H1 (cell line): ENCODE data around the gene FCAR. TPM values are rescaled to one million over a fixed set of nuclear protein-coding genes. Genes with fewer than 3 reads are reported as not detected.
A peak's percentile ranks its signal among the peaks of the same experiment; 100 is the strongest.

Experiments used
- CTCF ChIA-PET: fragments of 300-600 bp; sonication (Branson Sonifier 250); formaldehyde crosslinking; loops from one replicate; lab custom pipeline; 2021; ENCODE audit not compliant: partially characterized antibody; lab: Charles Lee
- POLR2A ChIA-PET: fragments of 300-600 bp; sonication (Branson Sonifier 250); formaldehyde crosslinking; loops from one replicate; lab custom pipeline; 2021; ENCODE audit warnings: inconsistent platforms; ENCODE audit not compliant: partially characterized antibody; lab: Charles Lee
- DNase-seq, 2 experiments: peaks; one replicate each; pipeline versions ENCODE4 v3.0.0 to v3.0.0-alpha.2; 2010 to 2022; ENCODE audit warnings: low spot score in 2 of 2, low read depth in 1 of 2, mixed read lengths in 1 of 2
- FAIRE-seq: peaks from 2 replicates; lab custom pipeline; 2011; peaks lifted over from hg19 to GRCh38; lab: Jason Lieb, UNC
- H2AFZ ChIP-seq: 2 replicates; pipeline ENCODE4 v1.8.1; 2012; ENCODE audit warnings: low read length, inconsistent platforms
- H2AK5ac ChIP-seq: 2 replicates; pipeline ENCODE4 v1.6.1; 2013; ENCODE audit warnings: low read depth, low read length
- H2BK120ac ChIP-seq: replicated peaks from 2 replicates; pipeline ENCODE3; 2013; ENCODE audit warnings: low read depth, low read length, inconsistent platforms
- H2BK12ac ChIP-seq: 2 replicates; pipeline ENCODE4 v1.6.1; 2013; ENCODE audit warnings: low read depth, low read length
- H2BK15ac ChIP-seq: 2 replicates; pipeline ENCODE4 v1.6.1; 2013; ENCODE audit warnings: low read length
- H2BK20ac ChIP-seq: 2 replicates; pipeline ENCODE4 v1.6.1; 2013; ENCODE audit warnings: low read length
- H2BK5ac ChIP-seq: 2 replicates; pipeline ENCODE4 v1.6.1; 2013; ENCODE audit warnings: low read depth, low read length
- H3K14ac ChIP-seq: 2 replicates; pipeline ENCODE4 v1.6.1; 2013; ENCODE audit warnings: inconsistent platforms; ENCODE audit not compliant: insufficient read length
- H3K18ac ChIP-seq: 2 replicates; pipeline ENCODE4 v1.6.1; 2013; ENCODE audit warnings: low read length; ENCODE audit errors: extremely low read depth
- H3K23ac ChIP-seq: 2 replicates; pipeline ENCODE4 v1.6.1; 2013; ENCODE audit warnings: inconsistent platforms; ENCODE audit not compliant: insufficient read length
- H3K23me2 ChIP-seq: 2 replicates; pipeline ENCODE4 v1.6.1; 2013; ENCODE audit warnings: low read depth, low read length
- H3K27ac ChIP-seq: 2 replicates; pipeline ENCODE4 v1.6.1; 2011; ENCODE audit warnings: low read depth, low read length, inconsistent platforms
- H3K27me3 ChIP-seq, 4 experiments: replicated peaks in 1 of 4; 1 replicate in 1 of 4; 2 replicates in 3 of 4; pipeline versions ENCODE4 v1.6.1 to v1.8.1; 2011 to 2013; ENCODE audit warnings: low read length in 3 of 4, mild to moderate bottlenecking in 3 of 4, inconsistent platforms in 2 of 4, mixed read lengths in 2 of 4, moderate library complexity in 1 of 4; ENCODE audit not compliant: control insufficient read depth in 3 of 4, insufficient read depth in 3 of 4; ENCODE audit errors: extremely low read depth in 1 of 4
- H3K36me3 ChIP-seq, 4 experiments: 2 replicates each; pipeline versions ENCODE4 v1.6.1 to v1.8.1; 2011 to 2013; ENCODE audit warnings: mild to moderate bottlenecking in 4 of 4, low read length in 3 of 4, moderate library complexity in 2 of 4, control low read depth in 1 of 4, inconsistent platforms in 1 of 4; ENCODE audit not compliant: insufficient read depth in 4 of 4, control insufficient read depth in 2 of 4
- H3K4ac ChIP-seq: replicated peaks from 2 replicates; pipeline ENCODE3; 2013; ENCODE audit warnings: low read length, low read depth, mixed read lengths, inconsistent platforms; ENCODE audit not compliant: insufficient read length
- H3K4me1 ChIP-seq, 4 experiments: replicated peaks in 1 of 4; 1 replicate in 1 of 4; 2 replicates in 3 of 4; pipeline versions ENCODE4 v1.6.1 to v1.8.1; 2011 to 2013; ENCODE audit warnings: low read length in 3 of 4, inconsistent platforms in 2 of 4, mixed read lengths in 1 of 4; ENCODE audit not compliant: insufficient read depth in 4 of 4, control insufficient read depth in 3 of 4
- H3K4me2 ChIP-seq, 2 experiments: 2 replicates each; pipeline versions ENCODE4 v1.6.1 to v1.8.1; 2011 to 2013; ENCODE audit warnings: low read depth in 2 of 2, low read length in 2 of 2, control low read depth in 1 of 2, inconsistent platforms in 1 of 2, mild to moderate bottlenecking in 1 of 2; ENCODE audit not compliant: insufficient read depth in 1 of 2
- H3K4me3 ChIP-seq, 4 experiments: fragments of 200-600, 300-600 bp in 1 of 4; sonication (generic), shearing (Covaris generic), sonication (Bioruptor Twin) in 1 of 4; 2 replicates each; pipeline versions ENCODE4 v1.5.1 to v1.8.1; 2011 to 2016; ENCODE audit warnings: low read length in 4 of 4, low read depth in 3 of 4, control low read depth in 2 of 4, inconsistent platforms in 2 of 4, mild to moderate bottlenecking in 2 of 4, mixed read lengths in 1 of 4, moderate library complexity in 1 of 4; ENCODE audit not compliant: insufficient read depth in 2 of 4; ENCODE audit errors: extremely low read depth in 1 of 4
- H3K56ac ChIP-seq: replicated peaks from 2 replicates; pipeline ENCODE3; 2013; ENCODE audit warnings: low read depth, mild to moderate bottlenecking, mixed read lengths, low read length, inconsistent platforms; ENCODE audit not compliant: insufficient read length
- H3K79me1 ChIP-seq: 2 replicates; pipeline ENCODE4 v1.6.1; 2013; ENCODE audit warnings: low read depth, low read length, control low read depth
- H3K79me2 ChIP-seq, 2 experiments: 2 replicates each; pipeline versions ENCODE4 v1.6.1 to v1.8.1; 2012 to 2013; ENCODE audit warnings: low read length in 2 of 2, mild to moderate bottlenecking in 2 of 2, inconsistent platforms in 1 of 2; ENCODE audit not compliant: insufficient read depth in 2 of 2, control insufficient read depth in 1 of 2
- H3K9ac ChIP-seq, 4 experiments: replicated peaks in 1 of 4; 1 replicate in 1 of 4; 2 replicates in 3 of 4; pipeline versions ENCODE4 v1.6.1 to v1.8.1; 2011 to 2013; ENCODE audit warnings: low read depth in 3 of 4, low read length in 3 of 4, control low read depth in 2 of 4, mild to moderate bottlenecking in 2 of 4, moderate library complexity in 2 of 4, inconsistent platforms in 1 of 4; ENCODE audit errors: extremely low read depth in 1 of 4
- H3K9me3 ChIP-seq, 2 experiments: 2 replicates each; pipeline versions ENCODE4 v1.6.1 to v1.8.1; 2012 to 2013; ENCODE audit warnings: mild to moderate bottlenecking in 2 of 2, moderate library complexity in 2 of 2, control low read depth in 1 of 2, inconsistent platforms in 1 of 2, low read depth in 1 of 2, low read length in 1 of 2, mixed read lengths in 1 of 2; ENCODE audit not compliant: insufficient read depth in 2 of 2
- H4K20me1 ChIP-seq, 2 experiments: replicated peaks in 1 of 2; 2 replicates each; pipeline versions ENCODE3 to v1.8.1; 2011 to 2013; ENCODE audit warnings: inconsistent platforms in 2 of 2, low read length in 2 of 2, mild to moderate bottlenecking in 1 of 2; ENCODE audit not compliant: insufficient read depth in 2 of 2, control insufficient read depth in 1 of 2
- H4K5ac ChIP-seq: 2 replicates; pipeline ENCODE4 v1.6.1; 2013; ENCODE audit warnings: low read length, low read depth, mixed read lengths, inconsistent platforms; ENCODE audit not compliant: insufficient read length
- H4K8ac ChIP-seq: 2 replicates; pipeline ENCODE4 v1.8.0; 2013; ENCODE audit warnings: mild to moderate bottlenecking, moderate library complexity, low read length, inconsistent platforms; ENCODE audit not compliant: insufficient read depth; ENCODE audit errors: extremely low read depth
- H4K91ac ChIP-seq: replicated peaks from 2 replicates; pipeline ENCODE3; 2013; ENCODE audit warnings: low read length, mixed read lengths, inconsistent platforms; ENCODE audit not compliant: insufficient read length
- BACH1 ChIP-seq: IDR thresholded peaks from 2 replicates; pipeline ENCODE4 v1.6.1; 2012; ENCODE audit warnings: low read length, improper control_type of control experiment
- CHD1 ChIP-seq: IDR thresholded peaks from 2 replicates; pipeline ENCODE4 v1.6.1; 2012; ENCODE audit warnings: low read depth, low read length, improper control_type of control experiment
- CHD2 ChIP-seq: IDR thresholded peaks from 2 replicates; pipeline ENCODE4 v1.6.1; 2012; ENCODE audit warnings: low read length, improper control_type of control experiment
- EP300 ChIP-seq, 2 experiments: IDR thresholded peaks; 1 replicate in 1 of 2; 2 replicates in 1 of 2; pipeline ENCODE4 v1.6.1; 2011 to 2012; ENCODE audit warnings: low read depth in 2 of 2, low read length in 2 of 2, mild to moderate bottlenecking in 2 of 2, borderline replicate concordance in 1 of 2, inconsistent platforms in 1 of 2, moderate library complexity in 1 of 2
- JUN ChIP-seq: IDR thresholded peaks from 2 replicates; pipeline ENCODE4 v1.6.1; 2011; ENCODE audit warnings: low read depth, mild to moderate bottlenecking, improper control_type of control experiment, low read length
- MAFK ChIP-seq: IDR thresholded peaks from 2 replicates; pipeline ENCODE4 v1.6.1; 2012; ENCODE audit warnings: low read depth, mild to moderate bottlenecking, improper control_type of control experiment, low read length
- NANOG ChIP-seq: IDR thresholded peaks from 2 replicates; pipeline ENCODE4 v1.6.1; 2011; ENCODE audit warnings: low read length, low read depth, mild to moderate bottlenecking, inconsistent platforms; ENCODE audit not compliant: insufficient read depth, poor library complexity, severe bottlenecking
- POU5F1 ChIP-seq: IDR thresholded peaks from 2 replicates; pipeline ENCODE4 v1.6.1; 2011; ENCODE audit warnings: low read depth, mild to moderate bottlenecking, low read length, moderate library complexity
- RBBP5 ChIP-seq: IDR thresholded peaks from 2 replicates; pipeline ENCODE4 v1.7.1; 2012; ENCODE audit warnings: low read depth, mild to moderate bottlenecking, inconsistent platforms, low read length, moderate library complexity, borderline replicate concordance
- SAP30 ChIP-seq: fragments of 300-600 bp; sonication (generic); IDR thresholded peaks from 2 replicates; pipeline ENCODE4 v1.7.1; 2012; ENCODE audit warnings: low read length, moderate library complexity, mild to moderate bottlenecking, inconsistent platforms; ENCODE audit not compliant: insufficient read depth, insufficient replicate concordance
- SRF ChIP-seq: IDR thresholded peaks from 2 replicates; pipeline ENCODE4 v1.6.1; 2011; ENCODE audit warnings: mild to moderate bottlenecking, low read depth, low read length, moderate library complexity
- TBP ChIP-seq: IDR thresholded peaks from 2 replicates; pipeline ENCODE4 v1.6.1; 2011; ENCODE audit warnings: low read depth, low read length, improper control_type of control experiment
- ZNF274 ChIP-seq: IDR thresholded peaks from 2 replicates; pipeline ENCODE4 v1.7.0; 2012; ENCODE audit warnings: low read length, borderline replicate concordance; ENCODE audit errors: extremely low read depth
- WGBS, 2 experiments: shearing (Covaris generic) in 1 of 2; methylation state at CpG; one replicate each; pipeline versions ENCODE4 v1.1.6 to v1.1.7; 2013 to 2015; ENCODE audit warnings: low lambda C conversion rate in 2 of 2, mixed read lengths in 2 of 2, inconsistent platforms in 1 of 2, low coverage in 1 of 2, missing lambda C conversion rate in 1 of 2; ENCODE audit not compliant: insufficient replicate concordance in 2 of 2, insufficient coverage in 1 of 2, insufficient read length in 1 of 2; ENCODE audit errors: extremely low coverage in 1 of 2, missing lambda C conversion rate in 1 of 2; 5-methylcytosine and 5-hydroxymethylcytosine counted together
- polyA plus RNA-seq, 7 experiments: library from polyadenylated mRNA; depleted of rRNA in 3 of 7; stranded (reverse) in 5 of 7; unstranded in 2 of 7; fragments of >200 nt in 5 of 7; fragments of 200-250 nt in 2 of 7; gene quantifications; 1 replicate in 5 of 7; 2 replicates in 1 of 7; 4 replicates in 1 of 7; pipeline versions ENCODE4 v1.2.1 to v1.2.3, GENCODE V29; 2011 to 2013; ENCODE audit warnings: missing spikeins in 2 of 7, mixed read lengths in 2 of 7
- total RNA-seq: library from RNA; stranded (reverse); fragmentation: NEBNext Ultra II Directional; extraction: Animal tissue kit (Norgen Biotek cat#: 25700); gene quantifications from 2 replicates; pipeline ENCODE4 v1.2.1, GENCODE V29; 2021

FCAR gene
- total and polyA plus RNA-seq, 2 of the 8 experiments (the other 6 are each of a cell fraction or from before 2014, with no cell fraction given), result not detected

- peak overlapping the region; percentile 48; the same call in 1 of the 2 replicates for H3K27ac ChIP-seq
- FAIRE-seq (no peak), DNase-seq (peak; percentile 59 to 76)
- peaks cover 0 to 4% (median 0%) of the 10 kb centered on the region in 4 experiments; a peak in 2 of 7 replicates for H3K4me1 ChIP-seq
- H2BK5ac ChIP-seq, result peak overlapping the region; percentile 76; the same call in 1 of the 2 replicates
- H3K4me2 ChIP-seq, result peak overlapping the region; percentile 24 to 37; a peak in 2 of 4 replicates
- H2BK12ac ChIP-seq, result 0 out of 2 replicates have a peak overlapping the region, but pooled peaks have one; percentile 68
- peak overlapping the region; percentile 81 for H3K18ac ChIP-seq
- peak overlapping the region; percentile 62 for H4K5ac ChIP-seq
- peak overlapping the region in 1 of 4 experiments; percentile 20; a peak in 2 of 8 replicates for H3K4me3 ChIP-seq
- no peaks in the 10 kb centered on the region for H3K79me2 ChIP-seq
- H2AFZ ChIP-seq, result no peak overlapping the region
- H4K20me1 ChIP-seq, result no peaks in the 10 kb centered on the region
- no peaks in the 10 kb centered on the region for H3K27me3 ChIP-seq
- no peaks in the 10 kb centered on the region for H3K36me3 ChIP-seq
- H2BK120ac ChIP-seq, result peak overlapping the region; percentile 79
- no peak overlapping the region for H3K4ac ChIP-seq
- no peak overlapping the region for H3K9ac ChIP-seq
- ChIA-PET CTCF (interaction anchor here (0.6 to 1.9 kb wide), 4 partner anchors 9 to 1358 kb away, joined by 3 to 8 read pairs (median 3); no protein-coding TSS in a partner anchor), POLR2A (interaction anchor here (0.6 to 2.0 kb wide), 8 partner anchors 12 to 454 kb away, joined by 3 to 8 read pairs (median 4); partner anchors contain the start of gene NCR1)
- no peak overlapping the region for H2AK5ac ChIP-seq
- H2BK20ac ChIP-seq, result no peak overlapping the region
- no peaks in the 10 kb centered on the region for H3K9me3 ChIP-seq
- no peak overlapping the region for H3K56ac ChIP-seq
- no peaks in the 10 kb centered on the region for H3K79me1 ChIP-seq
- no peak overlapping the region for H2BK15ac ChIP-seq
- no peak overlapping the region for H4K91ac ChIP-seq
- no peaks in the 10 kb centered on the region; the same call in 1 of the 2 replicates for H3K23me2 ChIP-seq
- no peak overlapping the region for H3K23ac ChIP-seq
- peak overlapping the region; percentile 80; the same call in 1 of the 2 replicates for H4K8ac ChIP-seq
- 23% methylated on average over 7 of the region's 7 CpGs; no CpG with 5 or more reads in 1 of the 2 experiments for WGBS, 2 experiments
- H3K14ac ChIP-seq, result no peak overlapping the region
- TF ChIP-seq SAP30, result no peak
- peak; percentile 24; the same call in 1 of the 2 replicates for TF ChIP-seq TBP
- no peak for TF ChIP-seq ZNF274
- TF ChIP-seq SRF, result no peak
- no peak for TF ChIP-seq JUN
- no peak for TF ChIP-seq BACH1
- TF ChIP-seq NANOG, result peak; percentile 87
- 0 out of 2 replicates have a peak, but pooled peaks have one; percentile 16 for TF ChIP-seq POU5F1
- TF ChIP-seq CHD1, result no peak
- no peak for TF ChIP-seq CHD2
- TF ChIP-seq MAFK, result peak; percentile 28; the same call in 1 of the 2 replicates
- peak in 1 of 2 experiments; percentile 84; a peak in 1 of 3 replicates for TF ChIP-seq EP300 (IDR thresholded peaks at IDR 0.05; ENCODE audit: borderline replicate concordance in 1 of 2, low read depth in 2 of 2, low read length in 2 of 2)
- TF ChIP-seq RBBP5, result no peak
These were observed 19.4 kb downstream of the FCAR start for GRCh38 chr19:54893406-54893805.
